ENCODE results near the gene YWHAG. TPM values are rescaled to one million over a fixed set of nuclear protein-coding genes. Genes with fewer than 3 reads are reported as not detected.
"Not testable (repeated sequence)": the region's sequence is repeated elsewhere in the genome, so short reads cannot be mapped to it uniquely, and the experiment has no call there.

The YWHAG gene
- total RNA-seq, 1 donor from 2014 or later, result 86.9 TPM

- no peak for ATAC-seq
Measured at GRCh38 chr7:76346778-76347177, 12.0 kb downstream of the YWHAG start.

GRCh38 chr7:76346097-76346496 lies 12.7 kb downstream of the YWHAG start:
- ATAC-seq, result peak; percentile 68

DNA sequence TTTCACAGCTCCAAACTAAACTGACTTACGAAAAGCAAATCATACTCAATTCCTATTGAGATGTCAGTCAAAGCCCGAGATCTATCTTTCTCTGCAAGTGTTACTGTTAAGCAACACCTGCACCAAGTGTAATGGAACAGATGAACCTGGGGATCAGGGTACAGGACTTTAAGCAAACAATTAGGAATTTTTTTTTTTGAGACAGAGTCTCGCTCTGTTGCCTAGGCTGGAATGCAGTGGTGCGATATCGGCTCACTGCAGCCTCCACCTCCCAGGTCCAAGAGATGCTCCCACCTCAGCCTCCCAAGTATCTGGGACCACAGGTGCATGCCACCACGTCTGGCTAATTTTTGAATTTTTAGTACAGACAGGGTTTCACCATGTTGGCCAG lies 14.9 kb downstream of the YWHAG start:
- no peak for ATAC-seq

DNA sequence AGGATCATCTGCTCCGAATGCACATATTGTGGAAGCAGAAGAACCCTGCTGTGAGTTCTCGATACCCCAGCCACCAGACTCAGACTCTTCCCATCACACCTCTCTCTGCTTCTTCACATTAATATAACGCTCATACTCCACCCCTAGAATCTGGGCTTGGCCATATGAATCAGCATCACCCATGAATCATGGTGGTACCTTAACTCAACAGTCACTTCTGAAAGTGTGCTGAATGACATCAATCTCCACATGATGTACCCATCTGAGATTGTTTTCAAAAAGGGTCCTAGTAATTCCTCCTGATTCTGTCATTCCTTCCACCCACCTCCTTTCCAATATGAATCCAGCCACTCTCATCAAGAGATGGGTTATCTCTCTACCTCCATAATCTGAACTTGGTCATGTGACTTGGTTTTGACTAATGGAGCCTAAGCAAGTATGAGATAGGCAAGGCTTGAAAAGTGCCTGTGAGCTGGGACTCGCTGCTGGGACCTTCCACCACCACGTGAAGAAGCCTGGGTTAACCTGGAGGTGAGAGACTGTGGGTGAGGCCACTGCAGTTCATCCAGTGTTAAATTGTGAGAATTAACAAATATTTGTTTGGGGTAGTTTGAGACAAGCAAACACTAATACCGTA lies 15.4 kb downstream of the YWHAG start:
- peak; percentile 51 for ATAC-seq

DNA sequence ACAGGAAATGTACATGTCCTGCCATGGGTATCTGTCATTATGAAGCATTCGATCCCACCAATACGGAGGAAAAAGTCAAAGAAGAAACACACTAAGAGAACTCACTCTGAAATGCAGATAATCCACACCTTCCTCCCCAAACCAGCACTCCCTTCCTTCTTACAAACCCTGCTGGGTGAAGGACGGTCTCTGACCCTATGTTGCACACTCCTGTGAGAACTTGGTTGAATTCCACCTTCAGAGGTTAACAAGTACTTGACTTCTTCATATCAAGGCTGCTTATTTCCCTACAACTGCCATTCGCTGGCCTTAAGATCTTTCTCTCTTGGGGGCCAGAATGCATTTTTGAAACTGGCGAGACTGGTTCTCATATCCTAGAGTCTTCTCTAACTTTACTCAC lies 16.6 kb downstream of the YWHAG start:
- no peak for ATAC-seq

DNA sequence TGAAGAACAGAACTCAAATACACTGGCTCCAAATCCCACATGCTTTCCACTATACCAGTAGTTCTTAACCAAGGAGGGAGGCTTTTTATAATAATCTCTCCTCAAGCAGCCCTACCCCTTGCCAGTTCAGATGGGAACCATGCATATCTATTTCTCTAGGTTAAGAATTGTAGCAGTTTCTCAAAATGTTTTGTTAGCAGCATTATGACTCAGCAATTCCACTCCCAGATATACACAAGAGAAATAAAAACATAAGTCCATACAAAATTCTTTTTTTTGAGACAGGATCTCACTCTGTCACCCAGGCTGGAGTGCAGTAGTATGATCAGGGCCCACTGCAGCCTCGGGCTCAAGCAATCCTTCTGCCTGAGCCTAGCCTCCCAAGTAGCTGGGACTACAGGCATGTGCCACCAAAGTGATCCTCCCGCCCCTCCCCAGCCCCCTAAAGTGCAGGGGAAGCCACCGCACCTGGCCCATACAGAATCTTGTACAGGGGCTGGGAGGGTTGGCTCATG lies 18.1 kb downstream of the YWHAG start:
- no peak for ATAC-seq

DNA sequence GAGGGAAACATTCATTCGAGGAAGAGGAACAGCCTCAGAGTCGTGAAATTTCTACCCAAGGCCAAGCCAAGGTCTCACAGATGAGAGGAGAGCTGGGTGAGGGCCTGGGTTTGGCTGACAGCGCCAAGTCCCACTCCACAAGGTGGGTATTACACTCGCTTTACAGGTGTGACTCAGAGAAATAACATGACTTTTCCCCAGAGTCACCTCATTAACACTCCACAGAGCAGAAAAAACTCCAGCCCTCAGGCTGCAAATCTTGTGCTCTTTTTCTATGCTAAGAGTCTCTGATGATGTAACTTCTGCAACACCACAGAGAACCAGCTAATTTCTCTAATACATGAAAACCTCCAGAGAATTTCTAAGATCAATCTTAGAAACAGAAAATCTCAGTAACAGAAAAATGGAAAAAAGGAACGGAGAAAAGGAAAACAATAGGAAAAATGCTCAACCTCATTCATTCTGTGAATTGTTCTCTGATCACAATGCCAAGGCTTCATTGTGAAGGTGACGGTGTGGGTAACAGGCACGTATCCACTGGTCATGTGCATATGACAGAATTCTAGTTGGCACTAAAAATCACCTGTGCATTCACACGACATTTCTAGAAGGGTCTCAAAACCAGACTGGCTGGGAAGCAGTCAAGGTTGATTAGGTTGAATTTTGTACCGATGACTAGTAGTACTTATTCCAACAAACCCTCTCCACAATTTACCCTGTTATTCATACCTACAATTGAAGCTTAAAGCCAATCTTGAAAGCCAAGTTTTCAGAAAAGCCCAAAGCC lies 20.3 kb downstream of the YWHAG start:
- peak; percentile 36 for ATAC-seq

DNA sequence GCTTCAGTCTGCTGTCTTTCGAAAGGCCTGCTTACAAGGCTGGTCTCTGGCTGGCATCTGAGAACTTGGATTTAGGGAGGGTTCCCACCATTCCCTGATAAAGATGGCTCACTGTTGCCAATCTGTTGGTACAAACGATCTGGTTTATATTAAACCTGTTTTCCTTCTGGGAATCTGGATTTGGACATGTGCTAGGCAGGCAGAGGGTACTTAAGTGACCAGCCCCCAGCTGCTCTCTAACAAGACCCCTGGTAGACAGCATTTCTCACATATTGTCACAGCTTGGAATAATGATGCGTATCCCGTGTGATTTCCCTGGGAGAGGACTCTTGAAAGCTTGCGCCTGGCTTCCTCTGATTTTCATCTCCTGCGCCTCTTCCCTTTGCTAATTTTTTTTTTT lies 21.6 kb downstream of the YWHAG start:
- ATAC-seq, result no peak

GRCh38 chr7:76336094-76336493 lies 22.7 kb downstream of the YWHAG start:
- no peak for ATAC-seq

DNA sequence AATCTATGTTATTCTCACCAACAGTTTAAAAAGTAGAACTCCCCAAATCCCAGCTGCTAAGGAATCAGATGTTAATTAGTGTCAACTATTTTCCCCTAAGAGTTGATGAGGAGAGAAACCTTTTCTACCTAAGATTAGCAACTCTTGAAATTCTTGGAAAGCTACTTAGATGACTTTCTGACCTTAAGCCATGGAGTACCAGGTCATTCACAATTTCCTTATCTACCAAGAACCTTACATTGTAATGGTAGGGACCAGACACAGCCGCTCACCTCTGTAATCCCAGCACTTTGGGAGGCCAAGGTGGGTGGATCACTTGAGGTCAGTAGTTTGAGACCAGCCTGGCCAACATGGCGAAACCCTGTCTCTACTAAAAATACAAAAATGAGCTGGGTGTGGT lies 23.4 kb downstream of the YWHAG start:
- ATAC-seq, result not testable (repeated sequence)

DNA sequence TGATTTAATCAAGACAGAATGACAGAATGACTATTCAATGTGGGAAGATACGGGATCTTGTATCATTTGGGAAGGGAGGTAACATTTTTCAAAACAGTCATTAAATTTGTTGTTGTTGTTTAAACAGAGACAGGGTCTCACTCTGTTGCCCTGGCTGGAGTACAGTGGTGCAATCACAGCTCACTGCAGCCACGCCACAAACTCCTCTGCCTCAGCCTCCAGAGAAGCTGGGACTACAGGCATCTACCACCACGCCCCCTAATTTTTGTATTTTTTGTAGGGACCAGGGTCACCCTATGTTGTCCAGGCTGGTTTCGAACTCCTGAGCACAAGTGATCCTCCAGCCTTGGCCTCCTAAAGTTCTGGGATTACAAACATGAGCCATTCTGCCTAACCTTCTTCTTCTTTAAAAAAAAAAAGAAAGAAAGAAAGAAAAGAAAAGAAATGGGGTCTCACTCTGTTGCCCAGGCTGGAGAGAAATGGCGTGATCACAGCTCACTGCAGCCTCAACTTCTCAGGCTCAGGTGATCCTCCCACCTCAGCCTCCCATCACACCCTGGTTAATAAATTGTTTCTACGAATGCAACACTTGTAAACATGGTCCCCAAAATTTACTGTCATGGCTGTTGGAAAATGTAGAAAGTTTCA lies 24.3 kb downstream of the YWHAG start:
- no peak for ATAC-seq

- no peak for ATAC-seq
Measured at GRCh38 chr7:76333511-76334101, 25.2 kb downstream of the YWHAG start.

DNA sequence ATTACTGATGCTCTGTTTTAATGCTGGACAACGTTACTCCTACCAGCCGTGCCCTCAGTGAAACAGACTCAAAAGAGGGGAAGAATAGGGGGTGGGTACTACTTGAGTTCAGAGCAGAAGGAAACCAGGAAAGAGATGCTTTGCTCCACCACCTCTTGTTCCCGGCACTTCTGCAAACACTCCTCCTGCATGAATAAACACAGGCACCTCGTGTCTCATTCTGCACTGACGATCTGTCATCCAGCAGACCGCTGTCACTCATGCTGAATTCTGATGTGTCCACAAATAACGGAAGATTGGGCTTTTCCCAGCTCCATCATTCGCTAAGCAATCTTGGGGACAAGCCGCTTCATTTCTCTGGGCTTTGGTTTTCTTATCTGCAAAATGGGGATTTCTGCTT lies 26.7 kb downstream of the YWHAG start:
- ATAC-seq, result no peak

DNA sequence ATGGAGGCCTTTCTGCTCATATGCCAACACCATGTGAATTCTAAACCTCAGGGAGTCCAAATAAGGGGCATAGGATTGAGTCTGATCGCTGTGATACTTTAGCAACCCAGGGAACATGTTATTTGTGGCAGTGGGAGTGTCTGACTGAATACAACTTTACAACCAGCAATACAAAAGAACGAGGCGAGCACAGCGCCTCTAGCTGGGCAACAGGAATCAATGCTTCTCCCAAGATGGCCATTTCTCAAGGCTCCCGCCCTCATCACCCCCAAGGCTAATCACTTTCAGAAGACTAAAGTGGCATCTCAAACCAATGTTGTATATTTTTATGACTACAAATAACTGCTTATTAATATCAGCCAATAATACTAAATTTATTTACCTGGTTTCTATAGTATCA lies 28.1 kb downstream of the YWHAG start:
- no peak for ATAC-seq

DNA sequence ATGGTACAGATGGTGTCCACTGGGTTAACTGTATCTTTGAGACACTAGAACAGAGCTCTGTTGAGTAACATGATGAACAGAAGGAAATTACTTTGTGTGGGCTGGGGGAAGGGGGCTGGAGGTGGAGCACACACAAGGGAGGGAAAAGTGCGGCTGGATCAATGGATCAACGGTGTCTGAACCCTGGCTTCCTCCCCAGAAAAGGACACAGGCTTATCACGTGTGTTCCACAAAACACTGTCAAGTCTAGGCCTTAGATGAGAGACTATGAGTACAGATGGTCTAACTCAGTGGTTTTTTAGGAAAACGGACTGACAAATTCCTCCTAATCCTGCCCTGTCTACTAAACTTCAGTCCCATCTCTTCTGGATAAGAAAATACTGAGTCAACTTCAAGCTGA lies 28.5 kb downstream of the YWHAG start:
- no peak for ATAC-seq

- no peak for ATAC-seq
Measured at GRCh38 chr7:76329479-76329878, 29.3 kb downstream of the YWHAG start.

DNA sequence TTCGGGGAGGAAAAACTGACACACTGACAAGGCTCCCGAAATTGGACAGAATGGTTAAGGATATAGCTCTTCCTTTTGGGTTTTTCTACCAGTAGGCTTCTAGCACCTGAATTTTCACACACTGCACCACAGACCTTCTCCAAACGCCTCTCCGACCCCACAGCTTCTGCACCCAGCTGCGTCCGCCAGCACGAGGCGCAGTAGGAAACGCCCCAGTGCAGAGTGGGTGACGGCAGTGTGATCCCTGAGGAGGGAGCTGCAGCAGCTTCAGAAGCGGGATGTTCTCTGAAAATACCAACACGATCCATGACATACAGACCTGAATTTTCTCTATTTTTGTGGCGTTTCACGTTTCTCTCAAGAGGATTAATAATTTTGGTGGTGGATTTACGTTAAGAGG lies 30.4 kb downstream of the YWHAG start:
- ATAC-seq, result no peak

DNA sequence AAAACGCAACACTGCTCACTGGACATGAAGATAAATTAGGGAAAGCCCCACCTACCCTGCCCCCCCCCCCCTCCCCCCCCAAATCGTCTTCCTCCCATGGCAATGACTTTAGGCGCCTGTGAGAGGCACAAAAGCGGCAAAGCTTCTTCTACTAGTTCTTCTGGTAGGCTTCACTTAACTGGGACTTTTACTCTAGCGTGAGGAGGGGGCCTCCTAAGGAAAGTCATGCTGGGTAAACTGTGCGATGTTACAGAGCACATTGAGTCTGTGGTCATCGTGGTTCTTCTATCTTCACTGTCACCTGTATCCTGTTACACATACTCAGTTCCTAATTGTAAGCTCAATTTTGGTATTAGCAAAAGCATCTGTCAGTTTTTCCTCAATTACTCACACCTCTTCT lies 31.2 kb downstream of the YWHAG start:
- ATAC-seq, result peak; percentile 25

DNA sequence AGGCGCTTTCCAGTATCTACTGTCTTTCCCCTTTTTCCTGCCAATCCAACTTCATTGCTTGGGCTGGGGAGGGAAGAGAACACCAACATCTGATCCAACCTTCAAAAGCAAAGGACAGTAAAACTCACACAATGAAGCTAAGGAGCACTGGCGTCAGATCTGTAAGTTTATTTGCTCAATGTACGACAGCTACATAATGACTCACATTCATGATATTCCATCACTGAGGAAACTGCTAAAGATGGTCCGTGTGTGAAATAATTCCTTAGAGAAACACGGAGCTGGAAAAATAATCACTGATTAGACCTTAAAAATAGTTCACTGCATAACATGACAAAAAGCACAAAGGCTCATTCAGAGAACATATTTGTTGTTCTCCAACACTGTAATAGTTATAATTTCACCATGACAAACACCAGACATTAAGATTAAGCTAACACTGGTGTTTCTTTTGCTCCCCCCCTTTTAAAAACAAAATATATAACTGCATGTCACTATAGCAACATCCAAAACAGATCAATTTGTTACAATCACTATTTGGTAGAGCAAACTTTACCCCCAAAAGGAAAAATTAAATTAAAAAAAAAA lies 32.1 kb downstream of the YWHAG start:
- no peak for ATAC-seq

- ATAC-seq, result no peak
Measured at GRCh38 chr7:76325811-76326210, 33.0 kb downstream of the YWHAG start.

DNA sequence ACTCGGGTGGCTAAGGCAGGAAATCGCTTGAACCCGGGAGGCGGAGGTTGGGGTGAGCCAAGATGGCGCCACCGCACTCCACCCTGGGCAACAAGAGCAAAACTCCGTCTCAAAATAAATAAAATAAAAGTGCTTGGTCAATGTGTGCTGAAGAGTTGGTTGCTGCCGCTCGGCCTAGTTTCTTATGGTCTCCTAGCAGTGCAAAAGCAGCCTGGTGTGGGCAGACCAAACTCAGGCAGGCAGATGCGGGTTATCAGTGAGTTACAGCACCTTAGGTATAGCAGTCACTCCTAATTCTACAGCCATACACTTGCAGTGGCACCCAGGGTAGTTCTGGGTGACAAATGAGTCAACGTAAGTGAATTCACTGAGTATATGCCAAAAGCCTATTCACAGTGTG lies 33.7 kb downstream of the YWHAG start:
- no peak for ATAC-seq

- ATAC-seq, result peak; percentile 50
Measured at GRCh38 chr7:76318488-76319353, 40.1 kb downstream of the YWHAG start.
